ENCODE results near the gene ALDH1A1.

Gene ALDH1A1

GRCh38 chr9:72952914-72953313 is at the start of gene ALDH1A1:
Gene ALDH1A1, minus strand, starts transcription at chr9:72953053. Its CDS starts 53 bp downstream, at chr9:72953000.
- no peak for DNase-seq

GRCh38 chr9:73001860-73002259 is 49.0 kb upstream of the ALDH1A1 start:
- DNase-seq = no peak

GRCh38 chr9:72998363-72998762 is 45.5 kb upstream of the ALDH1A1 start:
- DNase-seq = no peak

GRCh38 chr9:72997387-72997995 is 44.6 kb upstream of the ALDH1A1 start:
- DNase-seq = no peak

DNA sequence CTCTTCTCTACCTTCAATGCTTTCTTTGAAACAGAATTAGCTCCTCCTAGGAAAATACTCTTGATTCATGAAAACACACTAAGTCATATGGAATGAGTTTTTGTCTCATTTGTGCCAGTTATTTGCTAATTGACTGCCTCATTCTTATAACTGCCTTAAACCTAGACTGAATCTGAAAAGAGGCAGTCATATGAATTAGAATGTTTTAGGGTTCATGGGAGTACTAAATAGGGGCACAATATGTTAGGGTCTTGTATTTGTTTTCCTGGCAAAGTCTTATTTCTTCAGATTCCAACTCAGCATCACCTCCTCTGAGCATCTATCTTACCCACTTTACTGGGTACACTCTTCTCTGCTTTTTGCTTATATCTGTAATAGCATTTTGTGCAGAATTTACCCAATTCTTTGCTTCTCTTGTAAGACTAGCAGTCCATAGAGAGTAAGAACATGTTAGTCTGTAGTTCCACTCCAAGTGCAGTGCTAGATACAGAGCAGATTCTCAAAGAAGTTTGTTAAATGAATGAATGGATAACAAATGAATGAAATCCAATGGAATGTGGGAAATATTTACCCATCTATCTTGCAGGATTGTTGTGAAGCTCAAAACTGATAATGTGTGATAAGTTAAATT is 43.9 kb upstream of the ALDH1A1 start:
- DNase-seq = no peak

DNA sequence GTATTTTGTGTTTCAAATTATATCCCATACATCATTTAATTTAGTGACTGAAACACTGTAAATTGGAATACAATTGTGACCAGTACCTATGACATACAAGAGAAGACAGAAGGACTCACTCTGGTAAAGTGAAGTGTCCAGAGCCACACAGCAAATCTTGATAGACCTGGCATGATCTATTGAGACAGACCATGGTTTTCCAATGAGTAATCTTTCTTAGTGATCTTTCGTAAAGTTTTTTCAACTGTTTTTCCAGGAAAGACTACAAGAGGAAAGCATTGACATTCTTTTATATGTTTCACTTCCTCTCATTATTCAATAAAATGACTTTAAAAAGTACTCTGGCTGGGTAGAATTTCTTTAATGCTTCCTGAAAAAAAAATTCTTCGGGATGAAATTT is 43.3 kb upstream of the ALDH1A1 start:
- no peak for DNase-seq

- no peak for DNase-seq
These were observed 42.5 kb upstream of the ALDH1A1 start for GRCh38 chr9:72995131-72996024.

GRCh38 chr9:72991772-72992171 is 38.9 kb upstream of the ALDH1A1 start:
- DNase-seq = no peak

DNA sequence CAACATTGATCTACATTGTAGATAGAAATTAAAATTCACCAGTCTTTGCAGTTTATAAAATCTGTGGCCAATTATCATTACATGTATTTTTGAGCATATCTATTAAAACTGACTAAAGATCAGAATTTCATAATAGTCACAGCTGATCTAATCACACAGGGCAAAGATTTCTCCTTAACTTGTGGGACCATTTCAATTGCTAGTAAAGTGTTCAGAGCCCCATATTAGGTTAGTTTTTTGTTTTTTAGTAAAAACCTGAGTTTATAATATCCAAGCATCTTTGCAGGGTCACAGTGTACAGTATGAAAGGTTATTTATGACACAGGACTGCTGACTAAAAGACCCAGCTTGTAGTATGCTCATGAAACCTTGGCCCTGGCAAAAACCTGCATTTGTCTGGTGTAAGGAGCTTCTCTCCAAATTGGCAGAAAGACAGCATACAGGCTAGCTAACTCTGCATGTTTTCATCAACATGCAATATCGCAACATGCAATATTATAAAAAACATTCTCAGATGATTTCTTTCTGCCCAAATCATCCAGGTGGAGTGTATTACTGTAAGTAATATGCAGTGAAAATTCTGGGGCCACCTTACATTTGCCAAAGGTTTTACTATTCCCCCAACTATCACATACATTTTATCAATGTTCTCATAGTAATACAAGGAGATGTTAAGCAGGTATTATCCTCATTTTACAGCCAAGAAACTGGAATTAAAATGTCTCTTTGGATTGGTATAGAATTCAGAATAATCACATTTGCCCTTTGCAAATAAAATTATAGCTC is 37.7 kb upstream of the ALDH1A1 start:
- no peak for DNase-seq

DNA sequence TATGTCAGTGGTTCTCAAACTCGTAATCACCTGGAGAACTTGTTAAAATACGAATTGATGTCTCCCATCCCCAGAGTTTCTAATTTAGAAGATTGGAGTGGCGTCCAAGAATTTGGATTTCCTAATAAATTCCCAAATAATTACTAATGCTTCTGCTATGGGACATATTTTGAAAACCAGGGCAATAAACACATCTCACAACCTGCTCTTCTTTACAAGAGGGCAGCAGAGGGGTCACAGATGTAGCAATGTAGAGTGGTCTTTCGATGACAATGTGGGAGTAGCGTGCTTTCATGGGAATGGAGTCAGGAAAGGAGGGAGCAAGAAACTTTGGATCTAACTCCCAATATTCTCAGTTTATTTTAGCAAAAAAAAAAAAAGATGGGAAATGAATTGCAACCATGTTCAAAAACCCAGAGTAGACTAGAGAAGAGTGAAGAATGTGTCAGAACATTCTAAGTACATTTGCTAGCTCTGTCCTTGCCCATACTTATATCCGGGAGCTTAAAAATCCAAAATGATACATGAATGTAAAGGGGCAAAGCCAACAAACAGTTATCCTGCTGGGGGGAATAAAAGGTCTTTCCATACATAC is 33.8 kb upstream of the ALDH1A1 start:
- no peak for DNase-seq

DNA sequence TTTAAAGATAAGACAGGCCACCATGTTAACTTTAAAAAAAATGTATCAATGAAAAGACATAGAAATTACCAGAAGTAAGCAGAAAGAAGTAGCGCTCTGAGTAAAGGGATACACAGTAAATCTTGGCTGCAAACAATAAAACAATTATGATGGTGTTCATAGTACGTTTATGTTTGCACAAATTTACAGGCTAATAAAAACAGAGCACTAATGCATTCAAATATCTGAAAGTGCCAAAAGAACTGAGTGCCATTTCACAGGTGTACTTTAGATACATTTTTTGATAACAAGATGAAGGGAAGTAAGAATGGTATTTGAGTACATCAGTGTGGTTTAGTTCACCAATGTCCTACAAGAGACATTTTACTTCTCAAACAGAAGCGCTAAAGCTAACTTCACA is 32.9 kb upstream of the ALDH1A1 start:
- no peak for DNase-seq

DNA sequence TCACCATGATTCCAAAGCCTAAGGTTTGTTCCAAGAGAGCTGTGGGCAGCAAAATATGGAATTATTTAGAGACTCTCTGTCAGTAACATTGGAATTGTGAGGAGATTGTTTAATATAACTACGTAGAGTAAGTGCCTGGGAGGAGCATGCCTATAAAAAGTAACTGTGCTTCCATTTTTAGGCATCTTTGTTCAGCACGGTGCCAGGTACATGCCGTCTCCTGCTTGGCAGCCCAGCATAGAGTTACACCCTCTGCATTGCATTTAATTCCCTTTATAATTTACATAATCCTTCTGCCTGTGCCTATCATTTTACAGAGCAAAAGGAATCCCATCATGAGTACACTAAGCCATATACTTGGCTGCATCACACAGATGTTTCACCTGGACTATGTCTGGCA is 32.1 kb upstream of the ALDH1A1 start:
- DNase-seq = no peak

DNA sequence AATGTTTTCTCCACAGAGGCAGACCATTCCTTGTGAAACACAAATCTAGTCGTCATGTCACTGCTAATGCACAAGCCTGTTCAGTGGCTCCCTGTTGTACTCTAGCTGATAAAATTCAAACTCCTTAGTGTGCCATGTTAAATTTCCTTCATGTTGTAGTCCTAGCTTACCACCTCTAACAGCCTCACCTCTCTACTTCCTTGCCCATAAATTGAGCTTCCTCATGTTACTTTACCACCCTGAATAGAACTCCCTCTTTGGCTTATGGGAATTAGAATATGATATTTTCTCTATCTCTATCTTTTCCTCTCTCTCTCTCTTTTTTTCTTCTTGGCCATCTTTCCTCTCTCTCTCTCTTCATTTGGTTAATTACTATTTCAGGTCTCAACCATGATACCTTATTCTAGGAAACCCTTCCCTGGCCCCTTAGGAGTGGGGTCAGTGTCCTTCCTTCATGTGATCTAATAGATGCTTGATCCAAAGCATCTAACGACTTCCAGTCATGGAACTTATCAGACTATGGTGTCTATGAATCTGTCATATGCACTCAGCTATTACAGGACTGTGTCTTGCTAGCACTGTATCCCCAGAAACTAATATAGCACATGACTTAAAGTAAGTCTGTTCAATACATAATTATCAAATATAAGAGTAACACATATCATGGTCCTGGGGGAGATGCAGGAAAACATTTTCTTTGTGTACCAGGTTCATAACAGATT is 31.5 kb upstream of the ALDH1A1 start:
- DNase-seq = no peak

DNA sequence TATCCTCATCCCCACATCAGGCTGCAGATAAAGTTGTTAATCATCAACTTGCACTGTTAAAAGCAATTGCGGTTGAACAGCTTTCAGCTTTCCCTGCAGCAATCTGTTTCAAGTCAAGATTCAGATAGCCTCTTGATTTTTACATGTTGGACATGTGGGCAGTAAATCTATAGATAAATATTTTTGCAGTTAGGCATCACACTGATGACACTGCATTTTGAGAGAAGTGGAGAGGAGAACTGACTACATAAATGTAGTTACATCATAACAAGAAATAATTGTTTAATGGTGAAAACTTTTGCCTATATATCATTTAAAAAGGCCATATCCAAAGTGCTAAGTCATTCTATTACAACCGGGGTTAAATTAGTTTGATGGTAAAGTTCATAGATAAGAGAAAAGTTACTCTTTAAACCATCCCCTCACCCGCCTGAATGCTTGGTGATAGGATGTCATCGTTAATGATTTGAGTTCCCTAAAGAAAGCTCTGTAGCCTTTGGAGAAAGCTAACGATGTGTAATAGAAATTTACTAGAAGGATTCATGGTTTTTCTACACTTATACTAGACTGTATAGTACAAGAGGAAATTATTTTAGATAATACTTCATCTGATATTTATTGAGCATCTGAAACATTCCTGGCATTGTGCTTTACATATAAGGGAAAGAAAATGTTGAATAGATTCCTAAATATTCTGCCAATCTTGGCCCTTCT is 30.8 kb upstream of the ALDH1A1 start:
- no peak for DNase-seq

- DNase-seq = no peak
These were observed 30.2 kb upstream of the ALDH1A1 start for GRCh38 chr9:72983056-72983455.

DNA sequence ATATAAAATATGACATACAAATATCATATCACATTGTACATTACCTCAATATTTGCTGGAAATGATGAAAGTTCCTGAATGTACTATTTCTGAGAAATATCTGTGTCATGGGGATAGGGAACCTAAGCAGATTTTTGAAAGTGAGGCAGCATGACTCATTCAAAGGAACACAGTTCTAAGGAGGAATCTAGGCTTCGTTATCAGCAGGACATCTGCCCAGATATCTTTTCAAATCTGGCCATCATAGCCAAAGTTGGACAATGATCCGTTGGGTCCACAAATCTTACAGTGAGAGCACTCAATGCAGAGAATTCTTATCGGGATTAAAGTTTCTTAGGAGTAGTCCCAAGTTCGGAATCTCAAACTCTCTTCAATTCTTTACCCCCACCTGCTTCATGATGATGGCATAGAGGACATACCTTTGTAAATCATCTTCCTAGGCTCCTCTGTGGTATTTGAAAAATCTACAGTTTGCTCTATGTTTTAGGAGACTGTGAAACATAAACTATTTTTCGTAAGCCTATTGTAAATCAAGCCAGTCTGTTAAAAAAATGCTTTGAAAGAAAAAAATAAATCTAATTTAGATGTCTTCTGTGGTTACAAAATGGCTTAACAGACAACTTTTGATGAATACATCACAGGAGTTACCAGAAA is 29.4 kb upstream of the ALDH1A1 start:
- DNase-seq = no peak

DNA sequence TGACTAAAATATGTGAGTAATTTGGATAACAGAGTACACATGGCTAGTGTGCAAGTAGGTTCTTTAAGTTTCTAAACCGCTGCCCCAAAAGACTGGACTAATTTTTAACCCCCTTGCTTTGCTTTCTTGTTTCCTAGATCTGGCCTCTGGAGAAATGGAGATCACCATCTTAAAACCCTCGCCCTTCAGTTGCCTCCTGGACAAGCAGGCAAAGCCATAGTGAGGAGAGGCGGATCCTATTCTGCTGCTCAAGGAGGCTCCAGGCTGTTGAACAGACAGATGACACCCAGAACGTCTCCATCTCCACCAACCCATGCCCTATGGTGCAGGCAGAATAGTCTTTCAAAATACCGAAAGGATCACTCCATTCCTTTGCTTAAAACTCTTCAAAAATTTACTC is 28.6 kb upstream of the ALDH1A1 start:
- no peak for DNase-seq

DNA sequence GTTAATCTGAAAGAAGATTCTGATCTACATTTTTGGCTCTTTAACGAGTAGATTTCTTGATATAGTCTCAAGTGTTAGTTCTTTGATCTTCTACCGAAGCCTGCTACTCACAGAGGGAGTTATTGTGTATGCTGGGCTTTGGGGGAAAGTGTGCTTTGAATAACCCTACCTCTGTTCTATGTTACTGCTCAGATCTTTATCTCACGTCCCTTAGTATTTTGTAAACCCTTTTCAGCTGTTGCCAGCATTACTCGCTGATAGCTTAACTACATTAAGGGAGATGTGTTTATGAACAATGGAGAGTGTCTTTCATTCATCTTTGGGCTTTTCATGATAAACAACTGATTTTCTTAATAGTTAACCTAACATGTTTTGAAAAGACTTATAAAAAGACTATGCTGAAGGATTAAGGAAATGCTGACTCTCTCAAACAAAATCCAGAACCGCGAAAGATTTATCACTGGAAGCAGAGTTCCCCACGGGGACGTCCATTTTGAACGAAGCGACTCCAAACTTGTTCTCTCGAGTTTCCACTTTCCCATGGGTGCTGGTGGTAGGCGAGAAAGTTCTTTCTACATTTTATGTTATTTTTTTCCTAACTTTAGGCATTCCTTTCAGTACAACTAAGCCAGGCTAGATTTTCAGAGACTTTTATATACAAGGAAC is 27.9 kb upstream of the ALDH1A1 start:
- DNase-seq = no peak

DNA sequence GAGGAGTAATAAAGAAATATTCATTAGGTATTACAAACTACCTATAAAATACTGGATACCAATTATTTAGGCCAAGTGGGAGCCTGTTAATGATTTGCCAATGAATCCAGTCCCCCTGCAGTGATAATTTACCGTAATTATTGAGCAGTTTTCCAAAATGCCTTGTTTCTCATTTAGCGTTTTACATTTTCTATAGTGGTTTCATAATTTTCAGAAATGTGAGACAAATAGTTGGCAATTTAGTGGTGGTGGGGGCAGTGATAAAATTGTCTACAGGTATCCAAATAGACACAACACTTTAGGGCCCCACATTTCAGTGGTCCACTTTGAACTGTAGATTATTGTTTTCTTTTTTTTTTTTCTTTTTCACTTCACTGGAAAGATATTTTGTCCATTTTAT is 27.3 kb upstream of the ALDH1A1 start:
- no peak for DNase-seq

DNA sequence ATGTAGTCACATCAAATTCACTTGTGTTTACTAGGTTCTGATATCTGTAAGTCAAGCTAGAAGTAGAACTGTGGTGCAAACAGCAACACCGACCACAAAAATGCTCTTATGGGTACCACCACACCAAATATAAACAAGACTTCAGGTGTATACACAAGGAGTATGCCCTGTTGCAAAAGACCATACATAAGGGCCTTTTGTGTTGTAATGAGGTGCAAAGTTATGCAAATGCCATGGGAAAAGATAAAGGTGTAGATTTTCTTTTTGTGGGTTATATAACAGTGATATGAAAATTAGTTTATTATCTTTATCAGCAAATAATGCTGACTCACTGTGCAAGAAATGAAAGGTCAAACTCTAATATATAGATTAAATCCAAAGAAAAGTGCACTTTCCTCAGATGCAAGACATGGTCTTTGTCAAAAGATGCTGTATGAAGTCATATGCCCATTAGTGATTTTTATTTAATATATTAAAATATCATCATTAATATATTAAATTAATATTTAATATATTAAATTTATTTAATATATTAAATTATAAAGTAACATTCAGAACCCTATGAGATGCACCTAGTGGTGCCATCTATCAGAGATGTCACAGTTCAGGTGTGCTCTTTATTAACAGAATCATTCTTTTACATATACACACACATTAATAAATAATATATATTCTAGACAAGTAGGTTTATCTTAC is 26.7 kb upstream of the ALDH1A1 start:
- no peak for DNase-seq
